ENCODE results near the gene ZNF536. TPM values are rescaled to one million over a fixed set of nuclear protein-coding genes. Genes with fewer than 3 reads are reported as not detected.

ZNF536 gene
- total RNA-seq, 1 experiment from 2014 or later: 0.35 TPM

DNA sequence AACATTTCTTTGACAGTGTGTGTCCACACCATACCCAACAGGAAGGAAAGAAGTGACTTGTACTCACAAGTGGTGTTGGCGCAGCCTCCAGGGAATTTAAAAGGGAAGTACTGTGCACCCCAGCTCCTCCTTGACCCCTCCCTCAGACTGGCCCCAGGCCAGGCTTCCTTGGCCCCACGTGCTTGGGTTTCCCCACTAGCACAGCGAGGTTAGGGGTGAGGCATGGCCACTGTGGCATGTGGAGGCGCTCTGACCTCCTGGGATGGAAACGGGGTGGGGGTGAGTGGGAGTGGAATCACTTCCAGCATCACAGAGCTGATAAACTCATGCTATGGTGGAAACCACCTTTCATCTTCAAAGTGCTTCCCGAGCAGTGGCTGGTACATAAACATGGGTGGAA lies 168.6 kb downstream of the ZNF536 start (continued):
- TF ChIP-seq ATF1 (CRISPR knock-in tag; IDR thresholded peaks at IDR 0.05) (no peak), SMAD3 (CRISPR knock-in tag; IDR thresholded peaks at IDR 0.05; ENCODE audit: borderline replicate concordance) (no peak), ETV6 (CRISPR knock-in tag; IDR thresholded peaks at IDR 0.05) (no peak), NR3C1 (CRISPR knock-in tag; conservative IDR thresholded peaks at IDR 0.05; ENCODE audit: low read depth) (no peak), GABPB1 (CRISPR knock-in tag; IDR thresholded peaks at IDR 0.05) (no peak), HMGA2 (CRISPR knock-in tag; IDR thresholded peaks at IDR 0.05) (no peak)
- TF ChIP-seq, protein P1, sequence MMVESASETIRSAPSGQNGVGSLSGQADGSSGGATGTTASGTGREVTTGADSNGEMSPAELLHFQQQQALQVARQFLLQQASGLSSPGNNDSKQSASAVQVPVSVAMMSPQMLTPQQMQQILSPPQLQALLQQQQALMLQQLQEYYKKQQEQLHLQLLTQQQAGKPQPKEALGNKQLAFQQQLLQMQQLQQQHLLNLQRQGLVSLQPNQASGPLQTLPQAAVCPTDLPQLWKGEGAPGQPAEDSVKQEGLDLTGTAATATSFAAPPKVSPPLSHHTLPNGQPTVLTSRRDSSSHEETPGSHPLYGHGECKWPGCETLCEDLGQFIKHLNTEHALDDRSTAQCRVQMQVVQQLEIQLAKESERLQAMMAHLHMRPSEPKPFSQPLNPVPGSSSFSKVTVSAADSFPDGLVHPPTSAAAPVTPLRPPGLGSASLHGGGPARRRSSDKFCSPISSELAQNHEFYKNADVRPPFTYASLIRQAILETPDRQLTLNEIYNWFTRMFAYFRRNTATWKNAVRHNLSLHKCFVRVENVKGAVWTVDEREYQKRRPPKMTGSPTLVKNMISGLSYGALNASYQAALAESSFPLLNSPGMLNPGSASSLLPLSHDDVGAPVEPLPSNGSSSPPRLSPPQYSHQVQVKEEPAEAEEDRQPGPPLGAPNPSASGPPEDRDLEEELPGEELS (CRISPR knock-in tag; IDR thresholded peaks at IDR 0.05): no peak
- TF ChIP-seq, protein P2, sequence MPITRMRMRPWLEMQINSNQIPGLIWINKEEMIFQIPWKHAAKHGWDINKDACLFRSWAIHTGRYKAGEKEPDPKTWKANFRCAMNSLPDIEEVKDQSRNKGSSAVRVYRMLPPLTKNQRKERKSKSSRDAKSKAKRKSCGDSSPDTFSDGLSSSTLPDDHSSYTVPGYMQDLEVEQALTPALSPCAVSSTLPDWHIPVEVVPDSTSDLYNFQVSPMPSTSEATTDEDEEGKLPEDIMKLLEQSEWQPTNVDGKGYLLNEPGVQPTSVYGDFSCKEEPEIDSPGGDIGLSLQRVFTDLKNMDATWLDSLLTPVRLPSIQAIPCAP (CRISPR knock-in tag; IDR thresholded peaks at IDR 0.05): no peak
- TF ChIP-seq, protein P3, sequence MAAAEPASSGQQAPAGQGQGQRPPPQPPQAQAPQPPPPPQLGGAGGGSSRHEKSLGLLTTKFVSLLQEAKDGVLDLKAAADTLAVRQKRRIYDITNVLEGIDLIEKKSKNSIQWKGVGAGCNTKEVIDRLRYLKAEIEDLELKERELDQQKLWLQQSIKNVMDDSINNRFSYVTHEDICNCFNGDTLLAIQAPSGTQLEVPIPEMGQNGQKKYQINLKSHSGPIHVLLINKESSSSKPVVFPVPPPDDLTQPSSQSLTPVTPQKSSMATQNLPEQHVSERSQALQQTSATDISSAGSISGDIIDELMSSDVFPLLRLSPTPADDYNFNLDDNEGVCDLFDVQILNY (CRISPR knock-in tag; IDR thresholded peaks at IDR 0.05): no peak
- TF ChIP-seq, protein P4, sequence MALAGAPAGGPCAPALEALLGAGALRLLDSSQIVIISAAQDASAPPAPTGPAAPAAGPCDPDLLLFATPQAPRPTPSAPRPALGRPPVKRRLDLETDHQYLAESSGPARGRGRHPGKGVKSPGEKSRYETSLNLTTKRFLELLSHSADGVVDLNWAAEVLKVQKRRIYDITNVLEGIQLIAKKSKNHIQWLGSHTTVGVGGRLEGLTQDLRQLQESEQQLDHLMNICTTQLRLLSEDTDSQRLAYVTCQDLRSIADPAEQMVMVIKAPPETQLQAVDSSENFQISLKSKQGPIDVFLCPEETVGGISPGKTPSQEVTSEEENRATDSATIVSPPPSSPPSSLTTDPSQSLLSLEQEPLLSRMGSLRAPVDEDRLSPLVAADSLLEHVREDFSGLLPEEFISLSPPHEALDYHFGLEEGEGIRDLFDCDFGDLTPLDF (CRISPR knock-in tag; IDR thresholded peaks at IDR 0.05): no peak

DNA sequence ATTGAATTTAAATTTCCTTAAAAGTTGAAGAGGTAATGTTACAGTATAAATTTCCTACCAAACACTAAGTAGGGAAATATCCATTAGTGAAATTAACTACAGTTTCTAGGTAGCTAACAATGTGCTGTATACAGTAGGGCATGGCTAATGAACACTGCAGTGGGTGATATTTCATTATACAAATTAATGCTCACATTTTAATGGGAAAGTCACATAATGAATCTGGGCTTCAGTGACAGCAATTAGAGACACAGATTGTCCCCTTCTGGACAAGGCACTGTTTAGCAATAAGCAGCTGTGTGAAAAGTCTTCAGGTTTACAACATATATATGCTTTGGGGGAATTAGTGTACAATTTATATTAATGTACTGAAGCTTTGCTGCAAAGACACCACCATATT lies 169.4 kb downstream of the ZNF536 start:
- Mint-ChIP-seq H3K27ac (no peak overlapping the region), H3K4me3 (no peak overlapping the region), H3K4me1 (peaks cover 17% of the 10 kb centered on the region), H3K36me3 (peaks cover 4% of the 10 kb centered on the region; the same call in 1 of the 2 replicates), H3K9me3 (peaks cover 9% of the 10 kb centered on the region), H3K27me3 (ENCODE audit: low read depth) (no peaks in the 10 kb centered on the region; the same call in 1 of the 2 replicates)
- ChIA-PET CTCF (interaction anchor here (1.1 kb wide), 1 partner anchor 15 kb away, joined by 3 read pairs; no protein-coding TSS in a partner anchor), POLR2A (no interaction called here)
- DNase-seq (ENCODE audit: low spot score) (no peak), ATAC-seq (no peak)
- TF ChIP-seq ZNF138 (CRISPR knock-in tag; conservative IDR thresholded peaks at IDR 0.05) (no peak), MYBL2 (CRISPR knock-in tag; IDR thresholded peaks at IDR 0.05) (no peak), ZNF423 (CRISPR knock-in tag; IDR thresholded peaks at IDR 0.05) (no peak), NFE2L1 (CRISPR knock-in tag; IDR thresholded peaks at IDR 0.05) (no peak), ELF4 (CRISPR knock-in tag; IDR thresholded peaks at IDR 0.05; ENCODE audit: low read depth) (no peak), FOXJ3 (CRISPR knock-in tag; IDR thresholded peaks at IDR 0.05; ENCODE audit: borderline replicate concordance) (no peak), MXD4 (CRISPR knock-in tag; IDR thresholded peaks at IDR 0.05; ENCODE audit: borderline replicate concordance) (no peak), ZNF263 (CRISPR knock-in tag; IDR thresholded peaks at IDR 0.05; ENCODE audit: low read depth) (no peak), FOXK1 (CRISPR knock-in tag; IDR thresholded peaks at IDR 0.05) (no peak), CBFB (CRISPR knock-in tag; IDR thresholded peaks at IDR 0.05; ENCODE audit: low read depth) (no peak)
- TF ChIP-seq, protein P5, sequence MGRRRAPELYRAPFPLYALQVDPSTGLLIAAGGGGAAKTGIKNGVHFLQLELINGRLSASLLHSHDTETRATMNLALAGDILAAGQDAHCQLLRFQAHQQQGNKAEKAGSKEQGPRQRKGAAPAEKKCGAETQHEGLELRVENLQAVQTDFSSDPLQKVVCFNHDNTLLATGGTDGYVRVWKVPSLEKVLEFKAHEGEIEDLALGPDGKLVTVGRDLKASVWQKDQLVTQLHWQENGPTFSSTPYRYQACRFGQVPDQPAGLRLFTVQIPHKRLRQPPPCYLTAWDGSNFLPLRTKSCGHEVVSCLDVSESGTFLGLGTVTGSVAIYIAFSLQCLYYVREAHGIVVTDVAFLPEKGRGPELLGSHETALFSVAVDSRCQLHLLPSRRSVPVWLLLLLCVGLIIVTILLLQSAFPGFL (CRISPR knock-in tag; IDR thresholded peaks at IDR 0.05; ENCODE audit: borderline replicate concordance): no peak
- TF ChIP-seq, protein P6, sequence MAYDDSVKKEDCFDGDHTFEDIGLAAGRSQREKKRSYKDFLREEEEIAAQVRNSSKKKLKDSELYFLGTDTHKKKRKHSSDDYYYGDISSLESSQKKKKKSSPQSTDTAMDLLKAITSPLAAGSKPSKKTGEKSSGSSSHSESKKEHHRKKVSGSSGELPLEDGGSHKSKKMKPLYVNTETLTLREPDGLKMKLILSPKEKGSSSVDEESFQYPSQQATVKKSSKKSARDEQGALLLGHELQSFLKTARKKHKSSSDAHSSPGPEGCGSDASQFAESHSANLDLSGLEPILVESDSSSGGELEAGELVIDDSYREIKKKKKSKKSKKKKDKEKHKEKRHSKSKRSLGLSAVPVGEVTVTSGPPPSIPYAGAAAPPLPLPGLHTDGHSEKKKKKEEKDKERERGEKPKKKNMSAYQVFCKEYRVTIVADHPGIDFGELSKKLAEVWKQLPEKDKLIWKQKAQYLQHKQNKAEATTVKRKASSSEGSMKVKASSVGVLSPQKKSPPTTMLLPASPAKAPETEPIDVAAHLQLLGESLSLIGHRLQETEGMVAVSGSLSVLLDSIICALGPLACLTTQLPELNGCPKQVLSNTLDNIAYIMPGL (CRISPR knock-in tag; IDR thresholded peaks at IDR 0.05): no peak
- TF ChIP-seq, protein P2 (CRISPR knock-in tag; IDR thresholded peaks at IDR 0.05): no peak
- TF ChIP-seq, protein P7, sequence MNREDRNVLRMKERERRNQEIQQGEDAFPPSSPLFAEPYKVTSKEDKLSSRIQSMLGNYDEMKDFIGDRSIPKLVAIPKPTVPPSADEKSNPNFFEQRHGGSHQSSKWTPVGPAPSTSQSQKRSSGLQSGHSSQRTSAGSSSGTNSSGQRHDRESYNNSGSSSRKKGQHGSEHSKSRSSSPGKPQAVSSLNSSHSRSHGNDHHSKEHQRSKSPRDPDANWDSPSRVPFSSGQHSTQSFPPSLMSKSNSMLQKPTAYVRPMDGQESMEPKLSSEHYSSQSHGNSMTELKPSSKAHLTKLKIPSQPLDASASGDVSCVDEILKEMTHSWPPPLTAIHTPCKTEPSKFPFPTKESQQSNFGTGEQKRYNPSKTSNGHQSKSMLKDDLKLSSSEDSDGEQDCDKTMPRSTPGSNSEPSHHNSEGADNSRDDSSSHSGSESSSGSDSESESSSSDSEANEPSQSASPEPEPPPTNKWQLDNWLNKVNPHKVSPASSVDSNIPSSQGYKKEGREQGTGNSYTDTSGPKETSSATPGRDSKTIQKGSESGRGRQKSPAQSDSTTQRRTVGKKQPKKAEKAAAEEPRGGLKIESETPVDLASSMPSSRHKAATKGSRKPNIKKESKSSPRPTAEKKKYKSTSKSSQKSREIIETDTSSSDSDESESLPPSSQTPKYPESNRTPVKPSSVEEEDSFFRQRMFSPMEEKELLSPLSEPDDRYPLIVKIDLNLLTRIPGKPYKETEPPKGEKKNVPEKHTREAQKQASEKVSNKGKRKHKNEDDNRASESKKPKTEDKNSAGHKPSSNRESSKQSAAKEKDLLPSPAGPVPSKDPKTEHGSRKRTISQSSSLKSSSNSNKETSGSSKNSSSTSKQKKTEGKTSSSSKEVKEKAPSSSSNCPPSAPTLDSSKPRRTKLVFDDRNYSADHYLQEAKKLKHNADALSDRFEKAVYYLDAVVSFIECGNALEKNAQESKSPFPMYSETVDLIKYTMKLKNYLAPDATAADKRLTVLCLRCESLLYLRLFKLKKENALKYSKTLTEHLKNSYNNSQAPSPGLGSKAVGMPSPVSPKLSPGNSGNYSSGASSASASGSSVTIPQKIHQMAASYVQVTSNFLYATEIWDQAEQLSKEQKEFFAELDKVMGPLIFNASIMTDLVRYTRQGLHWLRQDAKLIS (CRISPR knock-in tag; IDR thresholded peaks at IDR 0.05; ENCODE audit: borderline replicate concordance): no peak
